Loucy (cell line): ENCODE data around the gene ASIC2.

Experiments used
- H2AFZ ChIP-seq: fragments of 200-600 bp; sonication (generic); 2 replicates; pipeline ENCODE4 v1.6.0; 2016; ENCODE audit warnings: antibody characterized with exemption, mild to moderate bottlenecking, low read length, moderate library complexity
- H3F3A ChIP-seq: fragments of 200-600 bp; 2 replicates; pipeline ENCODE4 v1.6.0; 2016; ENCODE audit warnings: antibody characterized with exemption, low read depth, mild to moderate bottlenecking
- H3K27me3 ChIP-seq: fragments of 200-600 bp; sonication (generic); 2 replicates; pipeline ENCODE4 v1.6.1; 2014; ENCODE audit warnings: low read length, mild to moderate bottlenecking; ENCODE audit not compliant: insufficient read depth, poor library complexity, severe bottlenecking
- H3K36me3 ChIP-seq: fragments of 200-600 bp; sonication (generic); 2 replicates; pipeline ENCODE4 v1.6.1; 2016; ENCODE audit warnings: low read length; ENCODE audit not compliant: insufficient read depth
- H3K4me1 ChIP-seq: fragments of 200-600 bp; sonication (generic); 2 replicates; pipeline ENCODE4 v1.5.1; 2014; ENCODE audit warnings: low read length, mild to moderate bottlenecking; ENCODE audit not compliant: insufficient read depth, poor library complexity, severe bottlenecking
- H3K4me2 ChIP-seq: fragments of 200-600 bp; sonication (generic); 2 replicates; pipeline ENCODE4 v1.6.0; 2014; ENCODE audit warnings: antibody characterized with exemption, low read length, low read depth, mild to moderate bottlenecking; ENCODE audit not compliant: poor library complexity, severe bottlenecking
- H3K4me3 ChIP-seq: fragments of 200-600 bp; sonication (generic); 2 replicates; pipeline ENCODE4 v1.5.1; 2014; ENCODE audit warnings: low read length, mild to moderate bottlenecking, mixed read lengths; ENCODE audit not compliant: poor library complexity, severe bottlenecking
- H3K79me2 ChIP-seq: fragments of 200-600 bp; sonication (generic); 2 replicates; pipeline ENCODE4 v1.6.1; 2014; ENCODE audit warnings: low read length; ENCODE audit not compliant: insufficient read depth
- H3K9ac ChIP-seq: fragments of 200-600 bp; sonication (generic); 2 replicates; pipeline ENCODE4 v1.6.0; 2014; ENCODE audit warnings: mild to moderate bottlenecking, low read depth, low read length, moderate library complexity; ENCODE audit not compliant: poor library complexity, severe bottlenecking
- H3K9me2 ChIP-seq: fragments of 200-600 bp; sonication (generic); replicated peaks from 2 replicates; pipeline ENCODE4 v1.6.1; 2016; ENCODE audit warnings: low read depth, low read length, mixed read lengths
- H3K9me3 ChIP-seq: fragments of 200-600 bp; sonication (generic); 2 replicates; pipeline ENCODE4 v1.6.1; 2014; ENCODE audit warnings: mild to moderate bottlenecking, antibody characterized with exemption, low read length, low read depth; ENCODE audit not compliant: insufficient read depth
- H4K20me1 ChIP-seq: fragments of 200-600 bp; sonication (generic); 2 replicates; pipeline ENCODE4 v1.6.0; 2014; ENCODE audit warnings: antibody characterized with exemption, low read length, mild to moderate bottlenecking; ENCODE audit not compliant: insufficient read depth, poor library complexity, severe bottlenecking
- EZH2phosphoT487 ChIP-seq: fragments of 200-600 bp; IDR thresholded peaks from 2 replicates; pipeline ENCODE4 v1.6.1; 2018; ENCODE audit warnings: antibody characterized with exemption, mild to moderate bottlenecking, moderate library complexity, borderline replicate concordance
- TF ChIP-seq, protein P1 (sequence below): fragments of 200-600 bp; sonication (generic); conservative IDR thresholded peaks from 2 replicates; pipeline ENCODE4 v1.5.1; 2014; ENCODE audit warnings: mild to moderate bottlenecking, antibody characterized with exemption, low read length

The ASIC2 gene

DNA sequence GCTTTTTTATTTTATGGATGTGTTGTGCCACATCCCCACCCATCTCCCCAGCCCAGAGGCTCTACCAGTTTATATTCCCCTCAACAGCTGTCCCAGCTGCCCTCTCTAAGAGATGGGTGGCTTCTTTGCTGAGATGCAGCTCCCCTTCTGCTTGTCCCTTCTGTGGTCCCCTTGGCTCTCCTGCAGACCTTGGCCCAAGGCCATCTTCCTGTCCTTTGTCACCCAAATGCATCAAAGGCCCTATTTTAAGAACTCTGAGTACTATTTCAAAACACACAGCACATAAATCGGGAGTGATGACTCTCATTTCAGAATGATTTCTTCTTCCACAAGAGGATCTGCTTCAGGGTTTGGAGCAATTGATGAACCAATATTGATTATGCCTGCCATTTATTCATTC, 216.1 kb downstream of the ASIC2 start:
- no peaks in the 10 kb centered on the region for H3K4me1 ChIP-seq
- H2AFZ ChIP-seq, result no peak overlapping the region
- H3K9me3 ChIP-seq, result no peaks in the 10 kb centered on the region
- H3K4me2 ChIP-seq, result no peak overlapping the region
- H3K36me3 ChIP-seq, result no peaks in the 10 kb centered on the region
- H3K9me2 ChIP-seq, result no peaks in the 10 kb centered on the region
- H3K79me2 ChIP-seq, result no peaks in the 10 kb centered on the region
- no peak for TF ChIP-seq EZH2phosphoT487
- TF ChIP-seq, protein P1, sequence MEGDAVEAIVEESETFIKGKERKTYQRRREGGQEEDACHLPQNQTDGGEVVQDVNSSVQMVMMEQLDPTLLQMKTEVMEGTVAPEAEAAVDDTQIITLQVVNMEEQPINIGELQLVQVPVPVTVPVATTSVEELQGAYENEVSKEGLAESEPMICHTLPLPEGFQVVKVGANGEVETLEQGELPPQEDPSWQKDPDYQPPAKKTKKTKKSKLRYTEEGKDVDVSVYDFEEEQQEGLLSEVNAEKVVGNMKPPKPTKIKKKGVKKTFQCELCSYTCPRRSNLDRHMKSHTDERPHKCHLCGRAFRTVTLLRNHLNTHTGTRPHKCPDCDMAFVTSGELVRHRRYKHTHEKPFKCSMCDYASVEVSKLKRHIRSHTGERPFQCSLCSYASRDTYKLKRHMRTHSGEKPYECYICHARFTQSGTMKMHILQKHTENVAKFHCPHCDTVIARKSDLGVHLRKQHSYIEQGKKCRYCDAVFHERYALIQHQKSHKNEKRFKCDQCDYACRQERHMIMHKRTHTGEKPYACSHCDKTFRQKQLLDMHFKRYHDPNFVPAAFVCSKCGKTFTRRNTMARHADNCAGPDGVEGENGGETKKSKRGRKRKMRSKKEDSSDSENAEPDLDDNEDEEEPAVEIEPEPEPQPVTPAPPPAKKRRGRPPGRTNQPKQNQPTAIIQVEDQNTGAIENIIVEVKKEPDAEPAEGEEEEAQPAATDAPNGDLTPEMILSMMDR, result no peak
- no peaks in the 10 kb centered on the region for H3K27me3 ChIP-seq
- no peak overlapping the region for H3K9ac ChIP-seq
- no peaks in the 10 kb centered on the region for H3F3A ChIP-seq
- H4K20me1 ChIP-seq, result no peaks in the 10 kb centered on the region
- H3K4me3 ChIP-seq, result no peak overlapping the region

GRCh38 chr17:33073416-33073815, 219.7 kb downstream of the ASIC2 start:
- no peaks in the 10 kb centered on the region for H3K79me2 ChIP-seq
- no peak overlapping the region for H3K4me3 ChIP-seq
- H3K9me2 ChIP-seq, result no peaks in the 10 kb centered on the region
- TF ChIP-seq EZH2phosphoT487, result no peak
- TF ChIP-seq, protein P1, result no peak
- no peaks in the 10 kb centered on the region for H4K20me1 ChIP-seq
- no peaks in the 10 kb centered on the region for H3F3A ChIP-seq
- no peaks in the 10 kb centered on the region for H3K27me3 ChIP-seq
- H3K4me1 ChIP-seq, result no peaks in the 10 kb centered on the region
- H3K36me3 ChIP-seq, result no peaks in the 10 kb centered on the region
- H2AFZ ChIP-seq, result no peak overlapping the region
- no peak overlapping the region for H3K9ac ChIP-seq
- H3K9me3 ChIP-seq, result no peaks in the 10 kb centered on the region
- H3K4me2 ChIP-seq, result no peak overlapping the region

- Histone ChIP-seq H2AFZ (no peak overlapping the region), H3K27me3 (no peaks in the 10 kb centered on the region), H3K4me1 (no peaks in the 10 kb centered on the region), H3K4me3 (no peak overlapping the region), H3K9ac (no peak overlapping the region), H3K9me3 (no peaks in the 10 kb centered on the region), H3F3A (no peaks in the 10 kb centered on the region), H3K36me3 (no peaks in the 10 kb centered on the region), H3K9me2 (no peaks in the 10 kb centered on the region), H3K79me2 (no peaks in the 10 kb centered on the region), H3K4me2 (no peak overlapping the region), H4K20me1 (no peaks in the 10 kb centered on the region)
- TF ChIP-seq, protein P1, result no peak
- TF ChIP-seq EZH2phosphoT487, result no peak
Measured at GRCh38 chr17:33072421-33073161, 220.5 kb downstream of the ASIC2 start.
